Measurements from ENCODE around the gene CLMN. TPM values are rescaled to one million over a fixed set of nuclear protein-coding genes. Genes with fewer than 3 reads are reported as not detected.

CLMN gene
- total RNA-seq, 1 donor from 2014 or later: 25.3 TPM

DNA sequence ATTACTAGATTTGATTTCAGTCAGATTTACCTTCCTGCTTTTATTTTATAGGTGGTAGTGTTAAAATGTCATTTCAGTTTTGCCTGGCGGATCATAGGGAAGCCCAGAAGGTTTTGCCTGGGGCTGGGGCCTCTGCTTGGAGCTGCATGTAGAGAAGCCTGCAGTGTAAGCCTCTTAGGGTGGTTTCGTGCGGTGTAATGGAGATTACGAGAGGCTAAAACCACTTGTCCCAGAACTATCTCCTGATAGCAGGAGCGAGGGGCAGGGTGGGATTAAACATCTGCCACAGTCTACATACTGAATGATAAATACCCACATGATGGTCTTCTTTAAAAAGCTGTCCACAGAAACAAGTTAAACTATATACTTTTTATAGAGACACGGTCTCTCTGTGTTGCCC is 127.4 kb downstream of the CLMN start:
- TF ChIP-seq, protein P1, sequence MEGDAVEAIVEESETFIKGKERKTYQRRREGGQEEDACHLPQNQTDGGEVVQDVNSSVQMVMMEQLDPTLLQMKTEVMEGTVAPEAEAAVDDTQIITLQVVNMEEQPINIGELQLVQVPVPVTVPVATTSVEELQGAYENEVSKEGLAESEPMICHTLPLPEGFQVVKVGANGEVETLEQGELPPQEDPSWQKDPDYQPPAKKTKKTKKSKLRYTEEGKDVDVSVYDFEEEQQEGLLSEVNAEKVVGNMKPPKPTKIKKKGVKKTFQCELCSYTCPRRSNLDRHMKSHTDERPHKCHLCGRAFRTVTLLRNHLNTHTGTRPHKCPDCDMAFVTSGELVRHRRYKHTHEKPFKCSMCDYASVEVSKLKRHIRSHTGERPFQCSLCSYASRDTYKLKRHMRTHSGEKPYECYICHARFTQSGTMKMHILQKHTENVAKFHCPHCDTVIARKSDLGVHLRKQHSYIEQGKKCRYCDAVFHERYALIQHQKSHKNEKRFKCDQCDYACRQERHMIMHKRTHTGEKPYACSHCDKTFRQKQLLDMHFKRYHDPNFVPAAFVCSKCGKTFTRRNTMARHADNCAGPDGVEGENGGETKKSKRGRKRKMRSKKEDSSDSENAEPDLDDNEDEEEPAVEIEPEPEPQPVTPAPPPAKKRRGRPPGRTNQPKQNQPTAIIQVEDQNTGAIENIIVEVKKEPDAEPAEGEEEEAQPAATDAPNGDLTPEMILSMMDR (IDR thresholded peaks at IDR 0.05; ENCODE audit: unreplicated experiment): no peak
- no peak for DNase-seq (ENCODE audit: low spot score, unreplicated experiment)
- Mint-ChIP-seq H3K4me3 (ENCODE audit: low read depth) (no peak overlapping the region), H3K4me1 (ENCODE audit: low read depth) (peaks cover 18% of the 10 kb centered on the region), H3K27me3 (no peaks in the 10 kb centered on the region), H3K27ac (no peak overlapping the region), H3K36me3 (ENCODE audit: insufficient read depth) (peaks cover 15% of the 10 kb centered on the region), H3K9me3 (ENCODE audit: low read depth) (peaks cover 10% of the 10 kb centered on the region)

DNA sequence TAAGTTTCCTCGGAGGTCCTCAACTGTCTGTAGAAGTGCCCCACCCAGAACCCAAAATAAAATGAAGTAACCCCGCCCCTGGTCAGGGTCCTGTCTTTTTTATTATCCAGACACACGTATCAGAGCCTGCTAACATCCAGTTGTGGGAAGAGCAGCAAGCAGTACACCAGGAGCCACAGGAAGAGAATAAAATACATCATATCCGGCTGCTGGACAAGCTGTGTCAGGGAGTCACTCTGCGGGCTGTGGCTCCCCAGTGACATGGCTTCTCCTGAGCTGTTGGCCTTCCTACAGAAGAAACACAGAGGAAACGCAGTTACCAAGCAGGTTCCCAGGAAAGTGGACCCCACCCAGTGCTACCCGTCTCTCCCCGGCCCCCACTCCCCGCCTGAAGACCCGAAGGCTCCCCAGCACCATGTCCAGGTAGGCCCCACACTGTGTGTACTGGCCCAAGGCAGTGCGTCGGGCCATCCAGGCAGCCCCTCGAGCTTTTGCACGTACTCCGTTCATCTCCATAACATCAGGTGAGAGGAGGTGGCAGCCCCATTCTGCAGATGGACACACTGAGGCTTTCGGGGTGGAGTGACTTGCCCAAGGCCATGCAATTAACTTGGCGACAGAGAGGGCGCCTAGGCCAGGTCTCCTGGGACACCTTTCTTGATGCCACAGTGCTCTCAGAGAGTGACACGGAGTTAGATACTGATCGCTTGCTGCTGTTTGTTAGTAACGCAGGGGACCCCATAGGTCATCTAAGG is 128.1 kb downstream of the CLMN start:
- Mint-ChIP-seq H3K27ac (peak overlapping the region; percentile 42), H3K4me1 (ENCODE audit: low read depth) (peaks cover 13% of the 10 kb centered on the region), H3K4me3 (ENCODE audit: low read depth) (no peak overlapping the region), H3K36me3 (ENCODE audit: insufficient read depth) (peaks cover 15% of the 10 kb centered on the region), H3K9me3 (ENCODE audit: low read depth) (peaks cover 10% of the 10 kb centered on the region), H3K27me3 (no peaks in the 10 kb centered on the region)
- TF ChIP-seq, protein P1 (IDR thresholded peaks at IDR 0.05; ENCODE audit: unreplicated experiment): no peak
- DNase-seq (ENCODE audit: low spot score, unreplicated experiment): no peak

DNA sequence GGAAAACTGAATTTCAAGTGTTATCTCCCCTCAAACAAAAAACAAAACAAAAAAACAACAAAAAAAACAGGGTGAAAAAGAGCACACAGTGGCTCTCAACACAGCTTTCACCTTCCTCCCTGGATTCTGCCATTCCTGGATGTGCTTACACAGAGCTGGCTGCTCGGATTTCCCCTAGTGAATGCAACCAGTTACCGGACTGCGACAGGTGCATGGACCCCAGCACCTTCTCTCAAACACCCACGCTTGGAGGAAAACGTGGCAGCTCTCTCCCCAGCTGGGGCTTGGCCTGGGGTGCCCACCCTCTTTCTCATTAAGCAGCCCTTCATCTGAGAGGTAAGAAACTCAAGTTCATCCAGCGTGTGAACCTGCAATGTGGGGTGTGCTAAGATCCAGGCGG is 128.9 kb downstream of the CLMN start:
- TF ChIP-seq, protein P1 (IDR thresholded peaks at IDR 0.05; ENCODE audit: unreplicated experiment): no peak

DNA sequence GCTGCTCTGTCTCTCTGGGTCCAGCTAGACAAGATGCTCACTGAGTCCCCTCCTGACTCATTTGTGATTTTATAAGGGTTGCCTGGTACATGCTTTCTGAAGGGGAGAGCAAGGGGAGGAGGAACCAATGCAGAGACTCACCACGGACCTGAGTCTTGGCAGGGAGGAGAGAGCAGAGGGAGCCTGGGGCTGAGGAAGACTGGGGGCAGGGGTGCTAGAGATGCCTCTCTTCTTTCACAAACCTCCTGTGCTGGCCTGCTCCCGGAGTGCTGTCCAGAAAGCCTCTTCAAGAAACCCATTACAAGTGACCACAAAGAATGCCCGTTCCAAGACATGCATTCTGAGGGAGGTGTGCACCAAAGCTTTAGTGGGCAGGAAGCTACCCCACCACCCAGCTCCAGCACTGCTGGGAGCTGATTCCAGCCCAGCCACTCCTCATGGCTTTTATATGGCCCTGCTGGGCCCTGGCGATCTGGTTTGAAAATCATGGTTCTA is 129.3 kb downstream of the CLMN start:
- TF ChIP-seq, protein P1 (IDR thresholded peaks at IDR 0.05; ENCODE audit: unreplicated experiment): no peak
- H3K4me1 Mint-ChIP-seq (ENCODE audit: low read depth): peaks cover 8% of the 10 kb centered on the region
- no peak overlapping the region for H3K4me3 Mint-ChIP-seq (ENCODE audit: low read depth)
- peak overlapping the region; percentile 43 for H3K27ac Mint-ChIP-seq
- H3K9me3 Mint-ChIP-seq (ENCODE audit: low read depth): peaks cover 10% of the 10 kb centered on the region
- no peak for DNase-seq (ENCODE audit: low spot score, unreplicated experiment)
- no peaks in the 10 kb centered on the region for H3K27me3 Mint-ChIP-seq
- H3K36me3 Mint-ChIP-seq (ENCODE audit: insufficient read depth): peaks cover 15% of the 10 kb centered on the region

More for the DNA sequence above, 128.9 kb downstream of the CLMN start:
- Mint-ChIP-seq H3K4me3 (ENCODE audit: low read depth) (no peak overlapping the region), H3K27ac (peak overlapping the region; percentile 42), H3K9me3 (ENCODE audit: low read depth) (peaks cover 10% of the 10 kb centered on the region), H3K27me3 (no peaks in the 10 kb centered on the region), H3K36me3 (ENCODE audit: insufficient read depth) (peaks cover 15% of the 10 kb centered on the region), H3K4me1 (ENCODE audit: low read depth) (peaks cover 10% of the 10 kb centered on the region)
- no peak for DNase-seq (ENCODE audit: low spot score, unreplicated experiment)

DNA sequence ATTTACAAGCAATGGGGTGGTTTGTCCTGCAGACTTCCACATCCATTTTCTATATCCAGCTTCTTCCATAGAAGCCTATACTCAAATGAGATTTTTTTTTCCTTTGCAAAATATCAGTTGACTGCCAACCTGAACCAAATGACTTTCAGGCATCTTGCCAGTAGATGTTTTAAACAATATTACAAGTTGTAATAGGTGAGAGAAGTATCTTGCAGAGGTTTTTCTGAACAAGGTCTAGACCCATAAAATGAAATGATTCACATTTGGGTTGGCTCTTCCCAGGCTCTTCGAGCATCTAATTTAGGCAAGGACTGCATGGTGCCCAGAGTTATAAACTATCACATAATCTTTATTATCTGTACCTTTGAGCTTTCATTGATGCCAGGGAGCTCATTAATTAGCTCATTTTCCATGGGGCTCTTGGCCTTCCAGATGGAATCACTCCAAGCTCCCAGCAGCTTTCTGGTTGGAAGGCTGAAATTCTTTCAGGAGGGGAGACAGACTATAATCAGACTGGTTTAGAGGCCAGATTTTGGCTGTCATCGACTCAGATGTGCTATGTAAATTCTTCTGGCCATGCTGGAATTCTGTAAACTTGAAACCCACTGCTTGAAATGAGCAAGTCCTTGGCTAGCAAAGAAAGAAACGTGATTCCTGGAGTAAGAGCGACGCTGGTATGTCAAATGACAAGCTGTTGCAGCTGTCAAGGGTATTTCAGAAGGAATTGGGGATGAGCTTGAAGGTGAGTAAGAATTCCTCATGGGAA is 130.2 kb downstream of the CLMN start:
- no peak overlapping the region for H3K27ac Mint-ChIP-seq
- H3K9me3 Mint-ChIP-seq (ENCODE audit: low read depth): peaks cover 10% of the 10 kb centered on the region
- no peak for DNase-seq (ENCODE audit: low spot score, unreplicated experiment)
- TF ChIP-seq, protein P1 (IDR thresholded peaks at IDR 0.05; ENCODE audit: unreplicated experiment): no peak
- peaks cover 15% of the 10 kb centered on the region for H3K36me3 Mint-ChIP-seq (ENCODE audit: insufficient read depth)
- H3K4me1 Mint-ChIP-seq (ENCODE audit: low read depth): peaks cover 7% of the 10 kb centered on the region
- H3K4me3 Mint-ChIP-seq (ENCODE audit: low read depth): no peak overlapping the region
- H3K27me3 Mint-ChIP-seq: no peaks in the 10 kb centered on the region
